Measurements from ENCODE around the gene CDK5.
A peak's percentile ranks its signal among the peaks of the same experiment; 100 is the strongest.

CDK5 gene

GRCh38 chr7:151086802-151087244, 29.1 kb upstream of the CDK5 start:
- DNase-seq (ENCODE audit: low read depth, low spot score), result no peak

DNA sequence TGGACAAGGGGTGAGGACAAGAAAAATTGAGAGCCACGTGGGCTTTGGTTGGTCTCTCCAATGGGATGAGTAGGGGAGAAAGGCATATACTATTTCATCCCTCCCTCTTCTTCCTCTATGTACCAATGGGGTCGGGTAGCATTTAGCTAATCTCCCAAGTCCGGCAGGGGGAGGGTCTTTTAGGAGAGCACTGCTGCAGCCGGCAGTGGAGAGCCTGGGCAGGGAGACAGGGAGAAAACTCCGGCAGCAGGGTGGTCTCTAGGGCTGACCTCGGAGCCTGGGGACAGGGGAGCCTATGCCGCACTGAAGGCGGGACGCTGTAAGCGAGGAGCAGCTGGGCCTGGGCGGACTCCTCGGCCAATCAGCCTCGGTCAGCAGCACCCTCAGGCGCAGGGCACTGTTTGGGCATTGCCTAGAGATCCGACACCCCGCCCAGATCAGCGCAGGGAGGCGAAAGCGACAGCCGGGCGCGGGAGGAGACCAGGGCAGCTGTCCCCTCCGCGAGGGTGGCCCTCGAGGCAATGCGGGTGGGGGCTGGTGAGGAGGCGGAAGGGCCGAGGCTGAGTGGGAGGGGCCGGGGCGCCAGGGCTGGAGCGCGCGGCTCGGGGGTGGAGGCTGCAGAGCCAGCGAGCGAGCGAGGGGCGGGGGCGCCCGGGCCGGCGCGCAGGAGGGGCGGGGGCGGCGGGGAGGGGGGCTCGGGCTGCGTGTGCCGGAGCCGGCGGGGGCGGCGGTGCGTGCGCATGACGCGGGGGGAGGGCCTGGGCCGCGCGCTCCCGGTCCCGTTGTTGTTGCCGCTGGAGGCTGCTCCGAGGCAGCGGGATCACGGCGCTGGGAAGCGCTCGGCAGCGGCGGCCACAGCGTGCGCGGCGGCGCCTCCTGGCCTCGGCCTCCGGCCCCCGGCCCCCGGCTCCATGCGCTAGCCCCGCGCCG, 28.3 kb upstream of the CDK5 start, which contains the start of gene AGAP3:
Gene AGAP3, plus strand, starts transcription at position 785 of the 930 bp plus-strand sequence. CDS start 267 bp downstream, outside the sequence.
- DNase-seq (ENCODE audit: low read depth, low spot score), result no peak

- no peak for DNase-seq (ENCODE audit: low read depth, low spot score)
Observed at GRCh38 chr7:151085329-151085690, 27.6 kb upstream of the CDK5 start.

DNA sequence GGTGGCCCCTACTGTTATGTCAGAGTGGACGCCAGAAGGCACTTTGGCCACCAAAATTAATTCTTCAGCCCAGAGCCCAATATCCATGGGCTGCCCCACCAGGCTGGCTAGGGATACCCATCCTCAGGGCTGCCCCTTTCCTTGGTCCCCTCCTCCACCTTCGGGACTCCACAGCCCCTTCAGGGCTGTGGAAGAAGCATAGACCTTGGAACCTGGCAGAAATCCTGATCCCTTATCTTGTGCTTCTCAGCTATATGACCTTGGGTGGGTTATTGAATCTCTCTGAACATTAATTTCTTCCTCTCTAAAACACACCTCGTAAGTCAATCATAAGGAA, 26.1 kb upstream of the CDK5 start:
- no peak for DNase-seq (ENCODE audit: low read depth, low spot score)

DNA sequence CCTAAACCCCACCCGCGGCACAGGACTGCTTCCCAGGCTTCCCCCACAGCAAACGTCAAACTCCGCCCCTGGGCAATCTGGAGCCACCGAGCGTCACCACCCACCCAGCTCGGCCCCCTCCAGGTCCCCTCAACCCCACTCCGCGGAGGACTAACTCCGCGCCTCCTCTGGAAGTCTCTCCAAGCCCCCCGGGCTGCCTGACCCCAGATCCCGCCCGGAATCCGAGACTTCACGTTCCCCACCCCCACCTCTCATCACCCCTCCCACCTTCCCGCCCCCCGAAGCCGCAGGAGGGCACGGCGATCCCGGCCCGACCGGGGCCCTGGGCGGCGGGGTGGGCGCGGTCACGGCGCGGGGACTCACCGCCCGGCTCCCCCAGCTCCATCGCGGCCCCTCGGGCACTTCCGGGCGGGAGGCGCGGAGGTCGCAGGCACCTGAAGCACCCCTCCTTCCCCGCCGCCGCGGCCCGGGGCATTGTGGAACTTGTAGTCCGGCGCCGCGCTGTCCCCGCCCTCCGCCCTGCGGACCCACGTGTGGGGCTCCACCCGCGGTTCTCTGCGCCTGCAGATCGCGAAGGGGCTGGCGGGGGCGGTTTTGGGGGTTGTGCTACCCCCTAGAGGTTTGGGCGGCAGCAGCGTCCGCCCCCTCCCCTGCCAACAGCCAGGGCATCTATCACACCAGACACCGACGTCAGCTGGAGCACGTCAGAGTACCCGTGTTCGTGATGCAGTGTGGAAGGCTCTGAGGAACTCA, 25.6 kb upstream of the CDK5 start, which contains the start of gene TMUB1:
Gene TMUB1, minus strand, starts transcription at position 423 of the 753 bp plus-strand sequence. CDS start 930 bp downstream, outside the sequence.
- peak; percentile 64 for DNase-seq (ENCODE audit: low read depth, low spot score)

GRCh38 chr7:151082141-151083070, 24.7 kb upstream of the CDK5 start:
- no peak for DNase-seq (ENCODE audit: low read depth, low spot score)

GRCh38 chr7:151081170-151082101, 23.7 kb upstream of the CDK5 start:
- no peak for DNase-seq (ENCODE audit: low read depth, low spot score)

GRCh38 chr7:151080522-151081169, 22.9 kb upstream of the CDK5 start, which contains the start of gene FASTK:
Gene FASTK, minus strand, starts transcription at chr7:151080809. Its CDS starts 43 bp downstream, at chr7:151080766.
- DNase-seq (ENCODE audit: low read depth, low spot score), result peak; percentile 75

- no peak for DNase-seq (ENCODE audit: low read depth, low spot score)
Observed at GRCh38 chr7:151080067-151080521, 22.4 kb upstream of the CDK5 start.

- DNase-seq (ENCODE audit: low read depth, low spot score), result no peak
Observed at GRCh38 chr7:151079199-151079910, 21.7 kb upstream of the CDK5 start.

- no peak for DNase-seq (ENCODE audit: low read depth, low spot score)
Observed at GRCh38 chr7:151078233-151079040, 20.7 kb upstream of the CDK5 start.

- no peak for DNase-seq (ENCODE audit: low read depth, low spot score)
Observed at GRCh38 chr7:151077705-151078232, 20.1 kb upstream of the CDK5 start.

- no peak for DNase-seq (ENCODE audit: low read depth, low spot score)
Observed at GRCh38 chr7:151076863-151077704, 19.4 kb upstream of the CDK5 start.

GRCh38 chr7:151075978-151076426, 18.3 kb upstream of the CDK5 start:
- DNase-seq (ENCODE audit: low read depth, low spot score), result no peak

DNA sequence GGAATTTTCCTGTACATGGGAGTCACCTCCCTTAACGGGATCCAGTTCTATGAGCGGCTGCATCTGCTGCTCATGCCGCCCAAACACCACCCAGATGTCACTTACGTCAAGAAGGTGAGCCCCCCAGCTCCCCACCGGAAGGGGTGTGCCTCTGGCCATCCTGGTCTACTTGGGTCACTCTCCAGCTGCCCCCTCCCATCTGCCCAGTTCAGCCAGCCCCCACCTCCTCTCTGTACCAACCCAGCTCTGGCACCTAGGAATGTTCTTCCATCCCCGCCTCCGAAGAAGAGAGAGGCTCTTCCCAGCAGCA, 17.9 kb upstream of the CDK5 start:
- no peak for DNase-seq (ENCODE audit: low read depth, low spot score)

DNA sequence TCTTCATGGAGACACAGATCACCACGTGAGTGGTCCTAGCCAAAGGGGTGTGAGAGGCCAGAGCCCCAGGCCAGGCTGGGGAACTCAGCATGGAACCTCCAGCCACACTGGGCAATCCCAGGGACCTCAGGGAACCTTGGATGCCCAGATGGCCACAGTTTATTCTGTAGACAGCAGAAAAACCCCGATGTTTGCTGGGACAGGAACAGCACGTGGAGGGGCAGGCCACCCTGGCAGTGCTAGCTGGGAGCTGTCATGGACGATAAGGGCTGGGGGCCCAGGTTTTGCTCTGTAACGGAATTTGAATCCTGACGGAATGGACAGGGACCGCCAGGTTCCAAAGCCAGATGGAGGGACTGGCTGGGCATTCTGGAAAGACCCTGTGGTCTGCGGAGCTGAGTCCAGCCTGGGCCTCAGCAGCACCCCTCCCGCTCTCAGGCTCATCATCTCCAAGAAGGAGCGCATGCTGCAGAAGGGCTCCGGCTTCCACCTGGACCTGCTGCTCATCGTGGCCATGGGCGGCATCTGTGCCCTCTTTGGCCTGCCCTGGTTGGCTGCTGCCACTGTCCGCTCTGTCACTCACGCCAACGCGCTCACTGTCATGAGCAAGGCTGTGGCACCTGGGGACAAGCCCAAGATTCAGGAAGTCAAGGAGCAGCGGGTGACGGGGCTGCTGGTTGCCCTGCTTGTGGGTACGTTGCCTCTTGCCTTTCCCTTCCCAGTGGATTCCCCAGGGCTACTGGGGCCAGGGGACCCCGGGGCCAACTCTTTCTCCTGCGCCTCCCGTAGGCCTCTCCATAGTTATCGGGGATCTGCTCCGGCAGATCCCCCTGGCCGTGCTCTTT, 17.3 kb upstream of the CDK5 start:
- DNase-seq (ENCODE audit: low read depth, low spot score), result no peak
